HG03064 (cell line): ENCODE results near the gene PDE8A.

ENCODE experiments used
- ATAC-seq: cut with Tn5 transposase; IDR thresholded peaks from one replicate; pipeline ENCODE4 v1.9.1; 2021; ENCODE audit warnings: low read depth; ENCODE audit not compliant: unreplicated experiment

The PDE8A gene, protein sequence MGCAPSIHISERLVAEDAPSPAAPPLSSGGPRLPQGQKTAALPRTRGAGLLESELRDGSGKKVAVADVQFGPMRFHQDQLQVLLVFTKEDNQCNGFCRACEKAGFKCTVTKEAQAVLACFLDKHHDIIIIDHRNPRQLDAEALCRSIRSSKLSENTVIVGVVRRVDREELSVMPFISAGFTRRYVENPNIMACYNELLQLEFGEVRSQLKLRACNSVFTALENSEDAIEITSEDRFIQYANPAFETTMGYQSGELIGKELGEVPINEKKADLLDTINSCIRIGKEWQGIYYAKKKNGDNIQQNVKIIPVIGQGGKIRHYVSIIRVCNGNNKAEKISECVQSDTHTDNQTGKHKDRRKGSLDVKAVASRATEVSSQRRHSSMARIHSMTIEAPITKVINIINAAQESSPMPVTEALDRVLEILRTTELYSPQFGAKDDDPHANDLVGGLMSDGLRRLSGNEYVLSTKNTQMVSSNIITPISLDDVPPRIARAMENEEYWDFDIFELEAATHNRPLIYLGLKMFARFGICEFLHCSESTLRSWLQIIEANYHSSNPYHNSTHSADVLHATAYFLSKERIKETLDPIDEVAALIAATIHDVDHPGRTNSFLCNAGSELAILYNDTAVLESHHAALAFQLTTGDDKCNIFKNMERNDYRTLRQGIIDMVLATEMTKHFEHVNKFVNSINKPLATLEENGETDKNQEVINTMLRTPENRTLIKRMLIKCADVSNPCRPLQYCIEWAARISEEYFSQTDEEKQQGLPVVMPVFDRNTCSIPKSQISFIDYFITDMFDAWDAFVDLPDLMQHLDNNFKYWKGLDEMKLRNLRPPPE

GRCh38 chr15:84981711-84982300 lies at the start of gene PDE8A:
Gene PDE8A (plus strand): TSS chr15:84981856. CDS start chr15:84982163, 307 bp downstream.
- ATAC-seq = peak; percentile 23

DNA sequence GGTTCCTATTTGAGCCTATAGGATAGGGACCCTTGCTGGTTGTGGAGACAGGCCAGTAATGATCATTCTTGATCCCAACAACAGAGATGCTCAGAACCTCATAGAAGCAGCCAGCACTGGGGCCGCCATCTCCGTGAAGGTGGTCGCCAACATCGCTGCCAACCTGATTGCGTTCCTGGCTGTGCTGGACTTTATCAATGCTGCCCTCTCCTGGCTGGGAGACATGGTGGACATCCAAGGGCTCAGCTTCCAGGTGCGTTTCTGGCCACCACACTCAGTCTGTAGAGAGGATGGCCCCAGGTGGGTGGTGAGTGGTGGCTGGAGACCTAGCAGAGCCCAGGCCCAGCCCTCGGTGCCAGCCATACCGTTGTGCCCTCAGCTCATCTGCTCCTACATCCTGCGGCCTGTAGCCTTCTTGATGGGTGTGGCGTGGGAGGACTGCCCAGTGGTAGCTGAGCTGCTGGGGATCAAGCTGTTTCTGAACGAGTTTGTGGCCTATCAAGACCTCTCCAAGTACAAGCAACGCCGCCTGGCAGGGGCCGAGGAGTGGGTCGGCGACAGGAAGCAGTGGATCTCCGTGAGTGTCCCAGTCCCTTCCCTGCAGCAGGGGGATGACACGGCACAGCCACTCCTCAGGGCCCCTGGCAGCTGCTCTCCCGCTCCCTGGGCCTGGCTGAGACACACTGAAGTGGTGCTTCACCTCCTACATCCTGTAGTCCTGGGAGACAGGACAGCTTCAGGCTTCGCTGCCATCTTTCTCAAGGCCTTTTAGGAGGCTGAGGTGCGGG lies 46.5 kb upstream of the PDE8A start:
- ATAC-seq = no peak

- no peak for ATAC-seq
Observed at GRCh38 chr15:84937144-84937543, 44.5 kb upstream of the PDE8A start.

DNA sequence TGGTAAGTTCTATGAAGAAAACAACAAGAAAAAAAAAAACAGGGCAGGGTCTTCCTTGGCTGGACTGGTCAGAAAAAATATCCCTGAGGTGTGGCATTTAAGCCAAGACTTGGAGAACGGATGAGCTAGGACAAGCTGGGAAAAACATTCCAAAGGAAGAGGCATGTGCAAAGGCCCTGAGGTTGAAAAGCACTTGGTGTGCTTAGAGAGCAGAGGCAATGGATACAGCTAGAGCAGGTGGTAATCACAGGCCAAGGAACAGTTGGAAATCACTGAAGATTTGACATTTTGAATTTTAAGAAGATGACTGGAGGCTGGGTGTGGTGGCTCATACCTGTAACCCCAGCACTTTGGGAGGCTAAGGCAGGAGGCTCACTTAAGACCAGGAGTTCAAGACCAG lies 42.9 kb upstream of the PDE8A start:
- ATAC-seq = no peak

DNA sequence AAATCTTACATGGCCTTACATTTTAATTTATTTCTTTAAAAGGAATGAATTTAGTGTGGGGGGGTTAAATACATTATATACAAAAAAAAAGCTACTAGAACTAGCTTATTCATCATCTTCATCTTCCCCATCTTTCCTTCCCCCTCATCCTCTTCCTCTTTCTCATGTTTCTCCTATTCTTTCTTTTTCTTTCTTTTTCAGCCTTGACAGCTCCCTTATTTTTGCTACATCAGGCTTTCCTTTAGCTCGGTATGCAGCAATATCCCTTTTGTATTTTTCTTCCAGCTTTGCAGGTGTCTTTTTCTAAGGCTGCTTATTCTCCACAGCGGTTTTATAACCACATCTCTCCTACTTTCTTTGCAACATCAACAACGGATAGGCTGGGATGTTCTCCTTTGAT lies 41.3 kb upstream of the PDE8A start:
- ATAC-seq = no peak

GRCh38 chr15:84942456-84942855 lies 39.2 kb upstream of the PDE8A start:
- no peak for ATAC-seq

DNA sequence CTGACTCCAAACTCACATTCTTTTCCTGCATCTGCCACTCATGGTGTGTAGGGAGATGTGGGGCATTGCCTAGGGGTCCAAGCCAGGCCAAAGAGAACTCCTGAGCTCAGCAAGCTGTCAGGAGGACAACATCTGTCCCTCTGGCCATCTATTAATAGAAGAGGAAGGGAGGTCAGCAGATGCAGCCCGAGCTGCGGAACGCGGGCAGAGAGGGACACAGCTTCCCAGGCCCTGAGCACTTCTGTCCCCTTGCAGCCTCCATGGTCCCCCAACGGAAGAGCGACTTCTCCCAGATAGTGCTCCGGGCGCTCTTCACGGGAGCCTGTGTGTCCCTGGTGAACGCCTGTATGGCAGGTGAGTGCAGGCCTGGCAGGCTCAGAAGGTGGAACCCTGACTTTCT lies 37.3 kb upstream of the PDE8A start:
- no peak for ATAC-seq

GRCh38 chr15:84944861-84945260 lies 36.8 kb upstream of the PDE8A start:
- no peak for ATAC-seq

DNA sequence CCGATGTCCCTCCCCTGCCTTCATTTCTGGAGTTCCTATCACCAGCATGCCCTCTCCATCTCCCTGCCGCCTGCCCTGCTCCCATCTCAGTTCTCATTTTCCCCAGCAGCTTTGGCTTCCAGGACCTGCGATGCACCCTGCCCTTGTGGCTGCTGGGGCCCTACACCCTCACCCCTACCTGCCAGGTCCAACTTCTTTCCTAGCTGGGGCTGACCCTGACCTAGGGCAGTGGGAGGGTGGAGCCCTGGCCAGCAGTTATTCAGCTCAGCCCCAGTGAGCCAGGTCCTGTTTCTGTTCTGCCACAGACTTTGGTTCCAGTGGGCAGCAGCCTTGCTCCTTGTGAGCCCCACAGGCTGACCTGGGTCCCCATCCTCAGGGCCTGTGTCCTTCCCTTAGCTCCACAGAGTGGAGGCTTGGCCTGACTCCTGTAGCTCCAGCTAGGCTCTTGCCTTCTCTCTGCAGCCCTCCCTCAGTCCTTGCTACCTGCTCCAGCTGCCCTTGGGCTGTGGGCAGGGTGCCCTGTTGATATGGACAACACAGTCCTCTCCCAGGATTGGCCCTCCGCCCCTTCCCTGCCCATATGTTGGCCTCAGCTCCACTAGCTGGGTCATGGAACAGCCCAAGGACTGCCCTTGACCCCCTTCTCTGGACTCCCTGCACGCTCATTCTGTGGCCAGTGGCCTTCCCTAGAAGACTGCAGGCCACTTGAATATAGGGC lies 34.7 kb upstream of the PDE8A start:
- ATAC-seq = no peak

DNA sequence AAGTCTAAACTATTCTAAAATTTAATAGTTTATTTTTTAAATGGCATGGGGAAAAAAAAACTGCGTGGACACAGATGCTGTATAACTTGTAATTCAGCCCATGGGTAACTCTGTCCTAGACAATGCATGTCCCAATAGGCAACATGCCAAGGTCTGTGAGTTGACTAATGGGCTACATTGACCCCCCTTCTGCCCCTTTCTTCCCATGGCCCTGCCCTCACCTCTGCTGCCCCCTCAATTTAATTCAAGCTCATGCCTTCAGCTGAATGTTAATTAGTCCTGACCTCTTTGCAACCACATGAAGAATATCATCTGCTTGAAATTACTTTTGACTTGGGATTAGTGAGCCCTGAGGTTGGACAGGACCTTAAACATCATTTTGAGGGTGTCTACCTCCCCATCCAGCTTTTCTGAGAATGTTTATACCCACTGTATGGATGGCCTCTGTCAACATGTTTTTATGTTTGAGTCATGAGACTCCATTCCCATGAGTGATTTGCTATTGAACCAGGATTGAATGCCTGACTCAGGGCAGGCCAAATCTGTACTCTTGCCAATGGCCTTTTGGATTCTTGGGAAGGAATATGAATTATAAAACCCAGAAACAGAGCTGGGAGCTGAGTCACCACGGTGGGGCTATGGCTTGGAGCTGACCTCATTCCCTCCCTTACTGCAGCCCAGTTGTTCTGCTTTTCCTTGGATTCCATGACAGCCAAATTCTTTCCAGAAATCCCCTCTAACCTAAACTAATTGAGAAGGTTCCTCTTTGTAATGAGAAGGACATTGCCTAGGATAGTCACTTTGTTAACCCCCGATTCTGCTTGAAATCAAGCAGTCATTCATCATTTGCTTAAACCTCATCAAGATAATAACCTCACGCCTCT lies 33.5 kb upstream of the PDE8A start:
- ATAC-seq = no peak

- no peak for ATAC-seq
Observed at GRCh38 chr15:84949043-84949442, 32.6 kb upstream of the PDE8A start.

- no peak for ATAC-seq
Observed at GRCh38 chr15:84949845-84950569, 31.6 kb upstream of the PDE8A start.

DNA sequence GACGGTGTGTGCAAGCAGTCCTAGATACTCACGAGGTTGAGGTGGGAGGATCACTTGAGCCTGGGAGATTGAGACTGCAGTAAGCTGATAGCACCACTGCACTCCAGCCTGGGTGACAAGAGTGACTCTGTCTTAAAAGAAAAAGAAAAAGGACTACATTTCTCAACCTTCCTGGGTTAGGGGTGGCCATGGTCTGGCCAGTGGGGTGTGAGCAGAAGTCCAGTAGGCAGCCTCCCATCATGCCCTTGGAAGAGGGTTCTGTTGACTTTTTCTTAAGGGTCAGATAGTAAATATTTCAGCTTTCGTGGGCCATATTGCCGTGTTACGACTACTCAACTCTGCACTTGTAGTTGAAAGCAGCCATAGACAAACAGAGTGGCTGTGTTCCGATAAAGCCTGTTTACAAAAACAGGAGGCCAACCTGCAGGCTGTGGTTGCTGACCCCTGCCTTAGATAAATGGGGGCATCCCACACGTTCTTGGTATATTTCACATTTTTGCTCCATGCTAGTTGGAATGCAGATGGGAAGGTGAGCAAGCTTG lies 31.0 kb upstream of the PDE8A start:
- ATAC-seq = no peak

DNA sequence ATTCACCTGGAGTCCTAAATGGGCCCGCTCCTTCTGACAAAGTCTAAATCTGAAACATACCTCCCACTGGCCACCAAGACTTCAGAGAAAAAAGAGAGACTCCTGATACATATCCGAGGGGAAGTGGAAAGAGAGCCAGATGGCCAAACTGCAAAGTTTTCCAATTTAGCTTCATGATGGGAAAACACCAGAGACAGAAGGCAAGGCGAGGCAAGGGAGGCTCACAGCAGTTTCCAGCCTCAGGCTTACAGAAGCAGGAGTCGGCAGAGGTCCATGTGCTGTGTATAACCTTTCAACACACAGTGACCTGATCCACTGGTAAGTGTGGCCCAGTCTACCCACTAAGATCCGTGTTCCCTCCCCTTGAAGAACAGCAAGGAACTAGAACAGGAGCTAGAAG lies 29.9 kb upstream of the PDE8A start:
- no peak for ATAC-seq

- ATAC-seq = no peak
Observed at GRCh38 chr15:84953136-84953535, 28.5 kb upstream of the PDE8A start.

DNA sequence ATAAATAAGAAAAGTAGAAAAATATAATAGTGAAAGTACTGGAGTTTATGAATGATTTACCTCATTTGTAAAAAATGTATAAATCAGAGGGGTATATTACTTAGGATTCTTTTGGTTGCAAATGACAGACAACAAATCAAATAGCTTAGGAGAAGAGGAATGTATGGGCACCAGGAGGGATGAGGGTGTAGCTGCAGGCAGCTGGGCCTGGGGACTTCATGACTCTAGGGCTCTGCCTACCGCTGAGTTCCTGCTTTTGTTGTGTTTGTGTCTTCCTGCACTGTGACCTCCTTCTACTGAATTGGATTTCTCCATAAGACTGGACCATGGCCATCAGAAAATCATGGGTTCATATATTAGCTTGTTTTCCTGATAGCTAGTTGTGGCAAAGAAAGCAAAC lies 27.9 kb upstream of the PDE8A start:
- ATAC-seq = no peak

DNA sequence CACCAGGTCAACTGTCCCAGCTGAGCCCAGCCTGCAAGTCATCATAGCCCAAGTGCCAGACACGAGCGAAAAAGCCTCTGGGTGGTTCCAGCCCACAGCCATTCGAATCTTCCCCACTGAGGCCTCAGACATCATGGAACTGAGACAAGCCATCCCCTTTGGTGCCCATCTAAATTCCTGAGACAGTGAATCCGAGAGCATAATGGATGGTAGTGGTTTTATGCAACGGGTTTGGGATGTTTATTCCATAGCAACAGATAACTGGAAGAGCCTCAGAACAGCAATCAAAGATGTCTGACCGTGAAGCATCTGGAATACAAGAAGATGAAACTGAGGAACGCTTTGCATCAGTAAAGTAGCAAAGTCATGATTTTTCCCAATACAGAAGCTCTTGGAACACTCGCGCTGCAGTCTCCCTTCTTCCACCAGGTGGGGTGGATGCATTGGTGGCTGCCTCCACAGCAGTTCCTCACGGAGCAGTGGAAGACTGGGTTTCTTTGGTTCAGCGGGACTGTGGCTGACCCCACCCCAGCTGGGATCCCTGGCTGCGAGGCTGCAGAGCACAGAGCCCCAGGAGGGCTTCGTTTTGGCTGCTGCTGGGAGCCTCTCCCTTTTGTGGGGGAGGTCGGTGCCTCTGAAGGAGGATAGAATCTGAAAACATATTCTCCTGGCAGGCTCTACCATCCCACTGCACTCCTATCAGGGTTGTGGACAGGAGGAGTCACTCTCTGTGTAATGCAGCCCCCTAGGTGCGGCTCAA lies 26.4 kb upstream of the PDE8A start:
- ATAC-seq = no peak
